Activated CD8-positive, alpha-beta T cell treated with anti-CD3 and anti-CD28 coated beads, Interleukin-2, amount 10 ng/mL, durations not matched to agents 7 days and 5 days (primary cell): ENCODE data around the gene RABL3. TPM values are rescaled to one million over a fixed set of nuclear protein-coding genes. Genes with fewer than 3 reads are reported as not detected.
"Not testable (repeated sequence)": the region's sequence is repeated elsewhere in the genome, so short reads cannot be mapped to it uniquely, and the experiment has no call there.

Source experiments
- ATAC-seq: fragments of 150-1000 bp; cut with Tn5 transposase; one replicate; pipeline ENCODE4 v1.10.0; 2021; ENCODE audit warnings: moderate library complexity
- CTCF ChIA-PET: fragments of 350-600 bp; sonication (Branson Sonifier 250); formaldehyde crosslinking; loops from one replicate; lab custom pipeline; 2021; ENCODE audit warnings: antibody characterized with exemption; lab: Charles Lee
- POLR2A ChIA-PET: fragments of 350-600 bp; sonication (Branson Sonifier 250); formaldehyde crosslinking; loops from one replicate; lab custom pipeline; 2021; ENCODE audit warnings: antibody characterized with exemption; lab: Charles Lee
- DNase-seq: peaks from one replicate; pipeline ENCODE4 v3.0.0-alpha.2; 2020
- H3K27ac Mint-ChIP-seq: one replicate; pipeline ENCODE4 v1.8.0; 2021; ENCODE audit warnings: mild to moderate bottlenecking, mixed read lengths
- H3K27me3 Mint-ChIP-seq: one replicate; pipeline ENCODE4 v1.8.0; 2021; ENCODE audit warnings: low read depth, mixed read lengths
- H3K36me3 Mint-ChIP-seq: one replicate; pipeline ENCODE4 v1.8.0; 2021; ENCODE audit warnings: low read depth, mixed read lengths
- H3K4me1 Mint-ChIP-seq: one replicate; pipeline ENCODE4 v1.8.0; 2021; ENCODE audit warnings: low read depth, mixed read lengths
- H3K4me3 Mint-ChIP-seq: one replicate; pipeline ENCODE4 v1.8.0; 2021; ENCODE audit warnings: mild to moderate bottlenecking, mixed read lengths
- H3K9me3 Mint-ChIP-seq: one replicate; pipeline ENCODE4 v1.8.0; 2022; ENCODE audit warnings: mixed read lengths; ENCODE audit not compliant: insufficient read depth
- total RNA-seq, 2 experiments: library from RNA; stranded (reverse); gene quantifications; one replicate each; pipeline ENCODE4 v1.2.3, GENCODE V29; 2021

Gene RABL3
- total RNA-seq, 2 experiments from 2014 or later: 24.4 to 25.5 TPM

- Mint-ChIP-seq H3K4me1 (peaks cover 4% of the 10 kb centered on the region), H3K27ac (no peak within 1 kb of the TSS), H3K9me3 (peaks cover 4% of the 10 kb centered on the region), H3K4me3 (no peak within 1 kb of the TSS), H3K27me3 (peaks cover 2% of the 10 kb centered on the region), H3K36me3 (peaks cover 3% of the 10 kb centered on the region)
- no peak for ATAC-seq
- POLR2A ChIA-PET: no interaction called here
- CTCF ChIA-PET: no interaction called here
- no peak for DNase-seq
These were observed 60.1 kb downstream of the RABL3 start, which contains the start of gene HGD for GRCh38 chr3:120682095-120682681. Gene HGD, minus strand, starts transcription at chr3:120682239. Its CDS starts 128 bp downstream, at chr3:120682111.

GRCh38 chr3:120681506-120682038 lies 60.7 kb downstream of the RABL3 start:
- Mint-ChIP-seq H3K27me3 (peaks cover 2% of the 10 kb centered on the region), H3K9me3 (peaks cover 4% of the 10 kb centered on the region), H3K4me1 (peaks cover 4% of the 10 kb centered on the region), H3K27ac (no peak overlapping the region), H3K4me3 (no peak overlapping the region), H3K36me3 (peaks cover 3% of the 10 kb centered on the region)
- ChIA-PET POLR2A (no interaction called here), CTCF (no interaction called here)
- ATAC-seq: no peak
- no peak for DNase-seq

- DNase-seq (no peak), ATAC-seq (no peak)
- Mint-ChIP-seq H3K9me3 (peaks cover 4% of the 10 kb centered on the region), H3K27ac (no peak overlapping the region), H3K4me3 (no peak overlapping the region), H3K27me3 (peaks cover 2% of the 10 kb centered on the region), H3K36me3 (peaks cover 3% of the 10 kb centered on the region), H3K4me1 (peaks cover 4% of the 10 kb centered on the region)
- ChIA-PET POLR2A (no interaction called here), CTCF (no interaction called here)
These were observed 61.3 kb downstream of the RABL3 start for GRCh38 chr3:120681018-120681417.

DNA sequence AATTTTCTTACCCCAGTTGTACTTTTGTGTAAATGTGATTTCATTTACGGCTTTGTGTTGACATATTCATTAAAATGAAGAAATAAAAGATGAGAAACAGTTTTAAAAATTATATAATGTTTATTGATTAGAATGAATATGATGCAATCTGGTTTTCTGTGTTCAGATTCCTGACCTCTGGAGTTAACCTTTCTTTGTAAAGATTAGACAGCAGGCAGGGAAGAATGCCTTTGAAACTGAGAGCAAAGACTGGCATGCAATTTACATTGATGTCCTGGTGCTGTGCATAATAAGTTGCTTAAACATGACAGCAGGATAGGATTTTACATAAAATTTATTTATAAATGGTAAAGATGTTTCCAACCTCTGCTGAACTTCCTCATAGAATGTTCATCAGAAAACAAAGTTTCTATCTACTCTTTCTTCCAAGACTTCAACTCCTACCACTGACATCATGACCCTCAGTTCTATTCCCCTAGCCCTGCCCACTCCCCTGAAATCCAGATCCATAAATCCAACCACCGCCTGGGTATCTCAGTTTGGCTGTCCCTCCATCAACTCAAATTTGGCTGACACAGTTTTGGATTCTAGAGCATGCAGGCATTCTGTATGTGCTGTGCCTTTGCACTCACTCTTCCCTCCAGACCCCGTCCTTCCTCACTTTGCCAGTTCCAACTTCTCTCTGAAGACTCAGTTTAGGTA lies 62.0 kb downstream of the RABL3 start:
- Mint-ChIP-seq H3K4me1 (peaks cover 4% of the 10 kb centered on the region), H3K36me3 (peaks cover 3% of the 10 kb centered on the region), H3K4me3 (no peak overlapping the region), H3K27me3 (peaks cover 4% of the 10 kb centered on the region), H3K9me3 (peaks cover 4% of the 10 kb centered on the region), H3K27ac (no peak overlapping the region)
- POLR2A ChIA-PET: no interaction called here
- no peak for DNase-seq
- ATAC-seq: no peak
- CTCF ChIA-PET: no interaction called here

GRCh38 chr3:120678984-120679383 lies 63.3 kb downstream of the RABL3 start:
- no peak overlapping the region for H3K4me3 Mint-ChIP-seq
- H3K36me3 Mint-ChIP-seq: peaks cover 3% of the 10 kb centered on the region
- H3K9me3 Mint-ChIP-seq: peaks cover 4% of the 10 kb centered on the region
- H3K27me3 Mint-ChIP-seq: peaks cover 4% of the 10 kb centered on the region
- POLR2A ChIA-PET: no interaction called here
- ATAC-seq (no peak), DNase-seq (no peak)
- no peak overlapping the region for H3K27ac Mint-ChIP-seq
- peaks cover 4% of the 10 kb centered on the region for H3K4me1 Mint-ChIP-seq
- CTCF ChIA-PET: interaction anchor here (0.6 to 1.4 kb wide), 3 partner anchors 83 to 1046 kb away, joined by 3 read pairs; partner anchors contain the start of gene NDUFB4

DNA sequence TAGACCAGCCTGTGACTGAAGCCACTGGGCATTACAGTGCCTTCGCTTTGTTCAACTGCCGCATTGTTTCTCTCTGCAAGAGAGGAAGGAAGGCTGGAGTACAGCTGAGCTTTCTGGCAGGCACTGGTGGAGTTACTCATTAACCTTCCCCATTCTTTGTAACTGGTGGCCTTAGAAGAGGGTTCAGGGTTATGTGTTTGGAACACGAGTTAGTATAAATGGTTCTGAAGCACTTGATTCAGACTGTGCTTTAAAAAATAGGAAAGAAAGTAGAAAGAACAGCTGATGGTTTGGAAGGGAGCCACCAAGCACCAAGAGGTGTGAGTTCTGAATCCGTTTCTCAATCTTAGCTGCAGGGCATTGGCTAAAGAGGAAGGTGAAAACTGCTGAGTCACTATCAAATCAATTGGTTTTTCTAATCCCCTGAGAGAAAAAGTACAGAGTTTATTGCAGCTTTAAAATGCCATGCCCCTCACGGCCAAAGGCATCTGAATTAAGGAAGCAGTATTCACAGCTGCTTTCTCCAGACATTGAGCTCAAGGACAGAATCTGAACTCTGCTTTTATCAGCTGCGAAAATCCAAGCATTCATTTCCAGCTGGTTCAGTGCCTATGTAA lies 63.9 kb downstream of the RABL3 start:
- ATAC-seq: no peak
- ChIA-PET CTCF (interaction anchor here (0.6 to 1.4 kb wide), 3 partner anchors 83 to 1046 kb away, joined by 3 read pairs; partner anchors contain the start of gene NDUFB4), POLR2A (no interaction called here)
- Mint-ChIP-seq H3K4me3 (no peak overlapping the region), H3K9me3 (peaks cover 4% of the 10 kb centered on the region), H3K36me3 (peaks cover 3% of the 10 kb centered on the region), H3K4me1 (peaks cover 4% of the 10 kb centered on the region), H3K27ac (no peak overlapping the region), H3K27me3 (peaks cover 4% of the 10 kb centered on the region)
- DNase-seq: no peak

DNA sequence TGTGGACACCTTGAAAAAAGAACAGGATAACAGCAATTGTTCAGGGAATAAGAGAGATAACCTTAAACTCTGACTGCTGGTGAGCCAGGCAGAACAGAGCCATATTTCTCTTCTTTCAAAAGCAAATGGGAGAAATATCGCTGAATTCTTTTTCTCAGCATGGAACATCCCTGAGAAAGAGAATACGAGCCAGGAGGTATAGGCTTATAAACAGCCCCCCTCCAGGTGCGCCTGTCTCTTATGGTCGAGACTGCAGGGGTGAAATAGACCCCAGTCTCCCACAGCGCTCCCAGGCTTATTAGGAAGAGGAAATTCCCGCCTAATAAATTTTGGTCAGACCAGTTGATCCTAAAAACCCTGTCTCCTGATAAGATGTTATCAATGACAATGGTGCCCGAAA lies 65.1 kb downstream of the RABL3 start:
- DNase-seq, H3K9me3 Mint-ChIP-seq, H3K36me3 Mint-ChIP-seq, H3K4me3 Mint-ChIP-seq, CTCF ChIA-PET, H3K4me1 Mint-ChIP-seq, POLR2A ChIA-PET, ATAC-seq, H3K27me3 Mint-ChIP-seq, H3K27ac Mint-ChIP-seq: not testable (repeated sequence)

GRCh38 chr3:120673116-120673515 lies 69.2 kb downstream of the RABL3 start:
- no peaks in the 10 kb centered on the region for H3K4me1 Mint-ChIP-seq
- CTCF ChIA-PET: no interaction called here
- peaks cover 3% of the 10 kb centered on the region for H3K36me3 Mint-ChIP-seq
- H3K27me3 Mint-ChIP-seq: peaks cover 2% of the 10 kb centered on the region
- H3K27ac Mint-ChIP-seq: no peak overlapping the region
- DNase-seq (no peak), ATAC-seq (no peak)
- peaks cover 4% of the 10 kb centered on the region for H3K9me3 Mint-ChIP-seq
- POLR2A ChIA-PET: no interaction called here
- no peak overlapping the region for H3K4me3 Mint-ChIP-seq

DNA sequence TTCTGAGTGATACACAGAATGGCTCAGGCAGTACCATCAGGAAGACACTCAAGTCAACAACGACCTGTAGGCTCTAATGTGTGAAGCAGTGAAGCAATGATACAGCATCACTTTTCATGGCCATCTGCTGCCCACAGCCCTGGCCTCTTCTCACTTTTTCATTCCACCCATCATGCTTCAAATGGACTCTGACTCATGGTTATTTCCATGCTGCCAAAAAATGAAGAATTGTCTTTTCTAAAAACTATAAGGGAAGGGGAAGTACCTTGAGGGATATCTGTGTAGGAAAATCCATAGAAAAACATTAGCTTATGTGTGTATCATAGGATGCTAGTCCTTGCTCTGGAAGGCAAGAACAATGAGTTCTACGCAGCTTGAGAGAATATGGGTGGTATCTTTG lies 71.7 kb downstream of the RABL3 start:
- no peak overlapping the region for H3K27ac Mint-ChIP-seq
- H3K9me3 Mint-ChIP-seq: no peaks in the 10 kb centered on the region
- H3K4me1 Mint-ChIP-seq: no peaks in the 10 kb centered on the region
- ChIA-PET POLR2A (no interaction called here), CTCF (no interaction called here)
- H3K4me3 Mint-ChIP-seq: no peak overlapping the region
- ATAC-seq: no peak
- no peaks in the 10 kb centered on the region for H3K36me3 Mint-ChIP-seq
- H3K27me3 Mint-ChIP-seq: peaks cover 2% of the 10 kb centered on the region
- DNase-seq: no peak

DNA sequence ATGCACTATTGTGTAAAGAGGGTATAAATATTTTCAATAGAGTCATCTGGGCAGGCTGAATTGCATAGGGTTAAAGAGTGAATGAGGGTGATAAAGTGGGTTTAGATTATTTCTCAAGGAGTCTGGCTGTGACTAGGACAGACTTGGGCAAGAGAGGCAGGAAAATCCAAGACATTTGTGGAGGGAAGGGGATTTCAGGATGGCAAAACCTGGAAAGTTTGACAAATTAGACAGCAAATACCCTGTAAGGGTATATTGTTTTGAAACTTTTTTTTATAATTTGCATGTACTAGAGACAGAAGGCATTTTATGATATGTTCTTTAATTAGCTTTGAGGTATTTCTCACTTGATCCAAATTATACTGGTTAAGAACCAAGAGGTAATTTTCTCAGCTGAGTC lies 77.4 kb downstream of the RABL3 start:
- Mint-ChIP-seq H3K4me1 (no peaks in the 10 kb centered on the region), H3K4me3 (no peak overlapping the region), H3K27ac (no peak overlapping the region), H3K9me3 (no peaks in the 10 kb centered on the region), H3K36me3 (no peaks in the 10 kb centered on the region), H3K27me3 (no peaks in the 10 kb centered on the region)
- POLR2A ChIA-PET: no interaction called here
- no peak for DNase-seq
- no peak for ATAC-seq
- CTCF ChIA-PET: no interaction called here

- ChIA-PET POLR2A (no interaction called here), CTCF (no interaction called here)
- no peaks in the 10 kb centered on the region for H3K36me3 Mint-ChIP-seq
- no peak for ATAC-seq
- no peak overlapping the region for H3K27ac Mint-ChIP-seq
- no peak for DNase-seq
- H3K27me3 Mint-ChIP-seq: no peaks in the 10 kb centered on the region
- no peaks in the 10 kb centered on the region for H3K4me1 Mint-ChIP-seq
- H3K4me3 Mint-ChIP-seq: no peak overlapping the region
- H3K9me3 Mint-ChIP-seq: no peaks in the 10 kb centered on the region
These were observed 80.4 kb downstream of the RABL3 start for GRCh38 chr3:120661945-120662344.
